Uterus (tissue), 4 donors: ENCODE data around the gene DOK7. TPM values are rescaled to one million over a fixed set of nuclear protein-coding genes. Genes with fewer than 3 reads are reported as not detected.

ENCODE experiments used
- DNase-seq, 2 donors: peaks; one replicate each; pipeline ENCODE4 v3.0.0-alpha.2; 2019 to 2020
- H3K27ac ChIP-seq, 2 donors: fragments of 200-600 bp; sonication (generic); 1 replicate in 1 of 2; 2 replicates in 1 of 2; pipeline ENCODE4 v1.5.1; 2016 to 2018
- H3K27me3 ChIP-seq, 2 donors: fragments of 200-600 bp; sonication (generic); one replicate each; pipeline ENCODE4 v1.5.1; 2018 to 2019; ENCODE audit warnings: control low read depth in 1 of 2
- H3K36me3 ChIP-seq, 2 donors: fragments of 200-600 bp; sonication (generic); one replicate each; pipeline ENCODE4 v1.5.1; 2019; ENCODE audit warnings: control low read depth in 1 of 2
- H3K4me1 ChIP-seq, 2 donors: fragments of 200-600 bp; sonication (generic); one replicate each; pipeline ENCODE4 v1.5.1; 2018 to 2019; ENCODE audit warnings: control low read depth in 1 of 2
- H3K4me3 ChIP-seq, 2 donors: fragments of 200-600 bp; sonication (generic); 1 replicate in 1 of 2; 2 replicates in 1 of 2; pipeline ENCODE4 v1.5.1; 2018 to 2019; ENCODE audit warnings: mild to moderate bottlenecking in 1 of 2
- H3K9me3 ChIP-seq, 2 donors: fragments of 200-600 bp; sonication (generic); one replicate each; pipeline ENCODE4 v1.5.1; 2019; ENCODE audit warnings: control low read depth in 1 of 2
- CTCF ChIP-seq, 4 experiments: fragments of 200-600 bp in 2 of 4; fragments of 450-650 bp in 2 of 4; sonication (generic) in 2 of 4; IDR thresholded peaks; one replicate each; pipeline ENCODE4 v1.5.1; 2016 to 2019; ENCODE audit warnings: antibody characterized with exemption in 4 of 4, mild to moderate bottlenecking in 2 of 4, moderate library complexity in 1 of 4
- POLR2A ChIP-seq, 2 donors: fragments of 450-650 bp; IDR thresholded peaks; one replicate each; pipeline ENCODE4 v1.6.1; 2016; ENCODE audit warnings: antibody characterized with exemption in 2 of 2, mild to moderate bottlenecking in 1 of 2, moderate library complexity in 1 of 2
- intact Hi-C: fragments of 100-400 bp; cut with DNase I; formaldehyde crosslinking; loops from one replicate; pipeline ENCODE4 v1.15.1; 2023; ENCODE audit warnings: low total_unique reads
- total RNA-seq, 4 donors: library from RNA; depleted of rRNA in 3 of 4; stranded (reverse); fragments of >200 nt in 3 of 4; gene quantifications; one replicate each; pipeline versions ENCODE4 v1.1.0 to v1.2.4, GENCODE V29; 2014 to 2023
- donor health status: DM: yes; HTN: yes; CAD: no.

Gene DOK7
- total RNA-seq, 4 donors from 2014 or later = 0.26 to 3.9 (median 0.85) TPM; not detected in 1

- Histone ChIP-seq H3K27ac (no peak overlapping the region), H3K4me3 (no peak overlapping the region), H3K4me1 (no peaks in the 10 kb centered on the region), H3K36me3 (no peaks in the 10 kb centered on the region), H3K27me3 (no peaks in the 10 kb centered on the region), H3K9me3 (no peaks in the 10 kb centered on the region)
- no peak for DNase-seq
- TF ChIP-seq CTCF (IDR thresholded peaks at IDR 0.05) (no peak), POLR2A (IDR thresholded peaks at IDR 0.05) (no peak)
- intact Hi-C loops = no loop called here
Measured at GRCh38 chr4:3512279-3512678, 49.2 kb downstream of the DOK7 start.

GRCh38 chr4:3512719-3513118 is 49.6 kb downstream of the DOK7 start:
- intact Hi-C loops = no loop called here
- DNase-seq = no peak
- no peak overlapping the region for H3K4me3 ChIP-seq
- TF ChIP-seq CTCF (IDR thresholded peaks at IDR 0.05) = no peak
- no peak for TF ChIP-seq POLR2A (IDR thresholded peaks at IDR 0.05)
- H3K36me3 ChIP-seq = no peaks in the 10 kb centered on the region
- no peaks in the 10 kb centered on the region for H3K4me1 ChIP-seq
- no peaks in the 10 kb centered on the region for H3K27me3 ChIP-seq
- no peak overlapping the region for H3K27ac ChIP-seq
- H3K9me3 ChIP-seq = no peaks in the 10 kb centered on the region

GRCh38 chr4:3513807-3514206 is 50.7 kb downstream of the DOK7 start:
- no peak for TF ChIP-seq POLR2A (IDR thresholded peaks at IDR 0.05)
- Histone ChIP-seq H3K27ac (no peak overlapping the region), H3K27me3 (no peaks in the 10 kb centered on the region), H3K36me3 (no peaks in the 10 kb centered on the region), H3K4me1 (no peaks in the 10 kb centered on the region), H3K9me3 (no peaks in the 10 kb centered on the region), H3K4me3 (no peak overlapping the region)
- DNase-seq = no peak
- intact Hi-C loops = no loop called here

- intact Hi-C loops = no loop called here
- Histone ChIP-seq H3K4me3 (no peak overlapping the region), H3K27ac (no peak overlapping the region), H3K36me3 (no peaks in the 10 kb centered on the region), H3K27me3 (no peaks in the 10 kb centered on the region), H3K4me1 (no peaks in the 10 kb centered on the region), H3K9me3 (no peaks in the 10 kb centered on the region)
- TF ChIP-seq CTCF (IDR thresholded peaks at IDR 0.05) (no peak), POLR2A (IDR thresholded peaks at IDR 0.05) (no peak)
- no peak for DNase-seq
Measured at GRCh38 chr4:3514221-3514780, 51.2 kb downstream of the DOK7 start.

GRCh38 chr4:3514806-3515501 is 51.8 kb downstream of the DOK7 start:
- TF ChIP-seq POLR2A (IDR thresholded peaks at IDR 0.05) (no peak), CTCF (IDR thresholded peaks at IDR 0.05) (no peak)
- Histone ChIP-seq H3K9me3 (no peaks in the 10 kb centered on the region), H3K27me3 (no peaks in the 10 kb centered on the region), H3K4me3 (no peak overlapping the region), H3K4me1 (no peaks in the 10 kb centered on the region), H3K27ac (no peak overlapping the region), H3K36me3 (no peaks in the 10 kb centered on the region)
- intact Hi-C loops = no loop called here
- DNase-seq = no peak
